ENCODE data around the gene NHLH1.

NHLH1 gene

DNA sequence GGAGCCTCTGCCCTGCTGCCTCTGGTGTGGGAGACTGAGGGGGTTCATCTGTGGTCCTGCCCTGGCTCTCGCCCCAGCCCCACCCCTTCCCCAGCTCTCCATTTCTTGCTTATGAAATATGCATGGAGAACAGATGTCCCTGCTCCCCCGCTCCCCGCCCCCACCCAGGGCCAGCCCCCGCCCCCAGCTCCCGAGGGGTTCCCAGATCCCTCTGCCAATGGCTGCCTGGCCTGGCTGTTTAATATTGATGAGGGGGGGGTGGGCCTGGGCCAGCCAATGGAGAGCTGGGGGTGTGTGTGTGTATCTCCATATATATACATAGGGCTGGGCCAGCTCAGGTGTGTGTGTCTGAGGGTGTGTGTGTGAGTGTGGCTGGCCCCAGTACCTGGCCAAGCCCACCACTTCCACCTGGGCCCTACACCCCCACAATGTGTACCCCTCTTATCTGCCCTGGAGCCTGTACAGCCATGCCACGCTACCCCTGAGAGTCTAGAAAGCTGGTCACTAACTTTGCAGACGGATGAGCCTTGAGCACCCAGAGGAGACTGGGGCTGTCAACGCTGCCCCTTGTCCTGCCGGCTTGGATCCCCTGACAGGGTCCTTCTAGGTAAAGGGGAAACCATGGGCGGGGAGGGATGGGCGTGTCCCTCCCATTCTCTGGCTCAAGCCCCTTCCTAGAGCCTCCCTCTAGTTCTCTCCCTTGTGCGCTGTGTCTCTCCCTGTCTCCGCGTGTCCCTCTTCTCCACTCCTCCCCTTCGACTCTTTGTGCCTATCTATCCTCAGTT, at the start of gene NHLH1:
TSS of gene NHLH1 (plus strand) at position 341 of the 785 bp plus-strand sequence. CDS start 3,661 bp downstream, outside the sequence.
- no peak for TF ChIP-seq CTCF (conservative IDR thresholded peaks at IDR 0.05)
- no peak within 1 kb of the TSS for H3K27ac ChIP-seq

DNA sequence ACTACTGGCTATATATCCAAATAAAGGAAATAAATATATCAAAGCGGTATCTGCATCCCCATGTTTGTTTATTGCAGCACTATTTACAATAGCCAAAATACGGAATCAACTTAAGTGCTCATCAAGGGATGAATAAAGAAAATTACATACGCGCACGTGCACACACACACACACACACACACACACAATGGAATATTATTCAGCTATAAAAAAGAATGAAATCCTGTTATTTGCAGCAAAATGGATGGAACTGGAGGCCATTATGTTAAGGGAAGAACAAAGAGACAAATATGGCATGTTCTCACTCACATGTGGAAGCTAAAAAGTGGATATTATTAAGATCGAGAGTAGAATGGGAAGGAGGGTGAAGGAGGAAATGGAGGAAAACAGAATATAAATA, 44.0 kb upstream of the NHLH1 start:
- no peak overlapping the region for H3K27ac ChIP-seq
- no peak for TF ChIP-seq CTCF (conservative IDR thresholded peaks at IDR 0.05)

GRCh38 chr1:160325252-160325651, 41.6 kb upstream of the NHLH1 start:
- no peak overlapping the region for H3K27ac ChIP-seq
- TF ChIP-seq CTCF (conservative IDR thresholded peaks at IDR 0.05) = no peak

DNA sequence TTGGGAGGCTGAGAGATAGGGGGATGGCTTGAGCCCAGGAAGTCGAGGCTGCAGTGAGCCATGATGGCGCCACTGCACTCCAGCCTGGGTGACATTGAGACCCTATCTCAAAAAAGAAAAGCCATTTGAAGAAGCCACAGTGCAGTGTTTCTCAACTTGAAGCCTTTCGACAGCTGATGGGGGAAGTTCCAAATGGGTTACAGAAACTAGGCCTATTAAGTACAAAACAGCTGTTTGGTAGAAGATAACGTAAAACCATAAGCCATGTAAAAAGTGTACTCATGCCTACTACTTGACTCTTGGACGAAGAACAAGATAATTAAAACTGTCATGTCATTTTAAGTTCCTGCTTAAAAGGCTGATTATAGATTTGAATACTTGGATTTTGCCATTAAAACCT, 40.5 kb upstream of the NHLH1 start:
- no peak for TF ChIP-seq CTCF (conservative IDR thresholded peaks at IDR 0.05)
- no peak overlapping the region for H3K27ac ChIP-seq

- TF ChIP-seq CTCF (conservative IDR thresholded peaks at IDR 0.05) = no peak
- no peak overlapping the region for H3K27ac ChIP-seq
Measured at GRCh38 chr1:160328184-160328583, 38.7 kb upstream of the NHLH1 start.

- H3K27ac ChIP-seq = no peak overlapping the region
- TF ChIP-seq CTCF (conservative IDR thresholded peaks at IDR 0.05) = no peak
Measured at GRCh38 chr1:160330119-160330518, 36.8 kb upstream of the NHLH1 start.

GRCh38 chr1:160332516-160332915, 34.4 kb upstream of the NHLH1 start:
- TF ChIP-seq CTCF (conservative IDR thresholded peaks at IDR 0.05) = no peak
- no peak overlapping the region for H3K27ac ChIP-seq
